Measurements from ENCODE around the gene PDCD11. TPM values are rescaled to one million over a fixed set of nuclear protein-coding genes. Genes with fewer than 3 reads are reported as not detected.

The PDCD11 gene
- total RNA-seq, 2 donors from 2014 or later = 13.0 to 32.0 TPM

- no peak overlapping the region for H3K27ac ChIP-seq
- no peak for DNase-seq
- no peaks in the 10 kb centered on the region for H3K9me3 ChIP-seq
Observed at GRCh38 chr10:103455235-103455634, 58.8 kb downstream of the PDCD11 start.

DNA sequence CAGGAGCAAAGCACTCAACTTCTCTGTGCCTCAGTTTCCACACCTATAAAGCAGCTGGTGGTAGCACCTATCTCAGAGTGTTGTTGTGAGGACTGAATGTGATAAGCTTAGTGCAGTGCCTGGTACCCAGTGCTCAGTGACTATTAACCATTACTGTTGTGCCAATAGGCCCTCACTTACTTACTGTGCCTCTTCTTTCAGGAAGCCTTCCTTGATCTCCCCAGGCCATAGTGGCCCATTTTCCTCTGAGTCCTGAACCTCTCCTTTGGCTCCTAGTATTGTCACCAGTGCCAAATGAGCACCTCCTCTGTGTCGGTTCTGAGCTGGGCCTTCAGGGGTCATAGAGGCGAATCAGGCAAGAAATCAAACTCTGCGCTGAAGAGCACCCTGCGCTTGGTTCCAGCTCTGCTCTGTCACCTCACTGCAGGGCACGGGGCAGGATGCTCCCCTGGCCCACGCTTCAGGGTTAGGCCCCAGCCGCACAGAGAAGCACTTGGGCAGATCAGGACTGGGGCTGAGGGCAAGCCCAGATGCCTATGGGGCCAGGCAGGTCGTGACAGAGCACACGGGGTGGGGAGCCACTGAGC, 59.7 kb downstream of the PDCD11 start:
- H3K27me3 ChIP-seq = no peaks in the 10 kb centered on the region
- TF ChIP-seq, protein P1, sequence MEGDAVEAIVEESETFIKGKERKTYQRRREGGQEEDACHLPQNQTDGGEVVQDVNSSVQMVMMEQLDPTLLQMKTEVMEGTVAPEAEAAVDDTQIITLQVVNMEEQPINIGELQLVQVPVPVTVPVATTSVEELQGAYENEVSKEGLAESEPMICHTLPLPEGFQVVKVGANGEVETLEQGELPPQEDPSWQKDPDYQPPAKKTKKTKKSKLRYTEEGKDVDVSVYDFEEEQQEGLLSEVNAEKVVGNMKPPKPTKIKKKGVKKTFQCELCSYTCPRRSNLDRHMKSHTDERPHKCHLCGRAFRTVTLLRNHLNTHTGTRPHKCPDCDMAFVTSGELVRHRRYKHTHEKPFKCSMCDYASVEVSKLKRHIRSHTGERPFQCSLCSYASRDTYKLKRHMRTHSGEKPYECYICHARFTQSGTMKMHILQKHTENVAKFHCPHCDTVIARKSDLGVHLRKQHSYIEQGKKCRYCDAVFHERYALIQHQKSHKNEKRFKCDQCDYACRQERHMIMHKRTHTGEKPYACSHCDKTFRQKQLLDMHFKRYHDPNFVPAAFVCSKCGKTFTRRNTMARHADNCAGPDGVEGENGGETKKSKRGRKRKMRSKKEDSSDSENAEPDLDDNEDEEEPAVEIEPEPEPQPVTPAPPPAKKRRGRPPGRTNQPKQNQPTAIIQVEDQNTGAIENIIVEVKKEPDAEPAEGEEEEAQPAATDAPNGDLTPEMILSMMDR (IDR thresholded peaks at IDR 0.05) = no peak
- TF ChIP-seq POLR2A (IDR thresholded peaks at IDR 0.05) = no peak
- H3K27ac ChIP-seq = no peak overlapping the region
- no peak overlapping the region for H3K4me3 ChIP-seq
- H3K9me3 ChIP-seq = no peaks in the 10 kb centered on the region
- WGBS, 2 donors = 80 to 82% methylated on average over 4 to 8 of the region's 9 CpGs
- intact Hi-C loops (cut with DNase I) = no loop called here
- no peaks in the 10 kb centered on the region for H3K36me3 ChIP-seq (replicated peaks in 1 of 2; ENCODE audit: insufficient read depth in 1 of 2, low read depth in 2 of 2)
- no peak for DNase-seq
- no peak for ATAC-seq
- peaks cover 11% of the 10 kb centered on the region for H3K4me1 ChIP-seq

More at GRCh38 chr10:103455235-103455634, 58.8 kb downstream of the PDCD11 start:
- H3K36me3 ChIP-seq (replicated peaks in 1 of 2; ENCODE audit: insufficient read depth in 1 of 2, low read depth in 2 of 2) = no peaks in the 10 kb centered on the region
- no peaks in the 10 kb centered on the region for H3K27me3 ChIP-seq
- H3K4me3 ChIP-seq = no peak overlapping the region
- 76 to 98% methylated on average over 8 to 23 of the region's 25 CpGs for WGBS, 2 donors
- H3K4me1 ChIP-seq = peaks cover 11% of the 10 kb centered on the region
- intact Hi-C loops (cut with DNase I) = no loop called here
- no peak for ATAC-seq
- TF ChIP-seq, protein P1 (IDR thresholded peaks at IDR 0.05) = no peak
- no peak for TF ChIP-seq POLR2A (IDR thresholded peaks at IDR 0.05)

GRCh38 chr10:103457176-103457712, 60.8 kb downstream of the PDCD11 start:
- H3K27ac ChIP-seq = no peak overlapping the region
- no peak for DNase-seq
- WGBS, 2 donors = 72 to 80% methylated on average over 7 to 8 of the region's 8 CpGs
- H3K36me3 ChIP-seq (replicated peaks in 1 of 2; ENCODE audit: insufficient read depth in 1 of 2, low read depth in 2 of 2) = no peaks in the 10 kb centered on the region
- TF ChIP-seq, protein P1 (IDR thresholded peaks at IDR 0.05) = no peak
- TF ChIP-seq POLR2A (IDR thresholded peaks at IDR 0.05) = no peak
- ATAC-seq = no peak
- H3K4me1 ChIP-seq = peaks cover 5% of the 10 kb centered on the region
- H3K27me3 ChIP-seq = no peaks in the 10 kb centered on the region
- intact Hi-C loops (cut with DNase I) = no loop called here
- H3K4me3 ChIP-seq = no peak overlapping the region
- no peaks in the 10 kb centered on the region for H3K9me3 ChIP-seq

DNA sequence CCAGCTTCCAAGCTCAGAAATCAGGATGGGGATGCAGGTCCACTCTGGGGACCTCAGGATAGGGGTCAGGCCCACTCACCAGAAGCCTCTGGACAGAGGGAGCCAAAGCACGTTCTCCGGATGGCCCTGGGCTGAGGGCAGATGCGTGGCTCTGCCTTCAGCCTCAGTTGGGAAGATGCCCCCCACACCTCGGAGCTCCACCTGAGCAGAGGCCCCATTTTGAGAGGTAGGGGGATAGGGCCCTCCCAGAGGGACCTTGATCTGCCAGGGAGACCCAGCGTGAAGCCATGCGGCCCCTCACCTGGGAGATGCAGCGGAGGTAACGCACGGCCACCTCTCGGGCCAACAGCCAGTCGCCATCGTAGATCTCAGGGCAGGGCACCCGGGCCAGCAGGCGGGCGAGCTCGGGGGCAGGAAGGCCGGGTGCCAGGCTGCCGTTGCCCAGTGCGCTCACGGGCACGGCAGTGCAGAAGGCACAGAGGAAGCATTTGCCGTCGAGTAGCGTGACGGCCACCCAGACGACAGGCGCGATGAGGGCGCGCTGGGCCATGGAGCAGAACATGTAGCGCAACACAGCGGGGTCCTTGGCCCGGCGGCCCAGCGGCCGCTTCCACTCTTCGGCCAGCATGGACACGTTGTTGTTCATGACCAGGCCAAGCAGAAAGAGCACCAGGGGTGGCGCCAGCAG, 61.6 kb downstream of the PDCD11 start:
- ATAC-seq (no peak), DNase-seq (no peak)
- no peaks in the 10 kb centered on the region for H3K9me3 ChIP-seq
- H3K27me3 ChIP-seq = no peaks in the 10 kb centered on the region
- no peak overlapping the region for H3K4me3 ChIP-seq
- 94 to 96% methylated on average over 24 to 39 of the region's 39 CpGs for WGBS, 2 donors
- TF ChIP-seq POLR2A (IDR thresholded peaks at IDR 0.05) = no peak
- TF ChIP-seq, protein P1 (IDR thresholded peaks at IDR 0.05) = no peak
- no peak overlapping the region for H3K27ac ChIP-seq
- H3K36me3 ChIP-seq (replicated peaks in 1 of 2; ENCODE audit: insufficient read depth in 1 of 2, low read depth in 2 of 2) = no peaks in the 10 kb centered on the region
- intact Hi-C loops (cut with DNase I) = no loop called here
- H3K4me1 ChIP-seq = no peaks in the 10 kb centered on the region
